ENCODE results near the gene PRSS22. TPM values are rescaled to one million over a fixed set of nuclear protein-coding genes. Genes with fewer than 3 reads are reported as not detected.

The PRSS22 gene
- total RNA-seq, 1 donor from 2014 or later, result not detected

DNA sequence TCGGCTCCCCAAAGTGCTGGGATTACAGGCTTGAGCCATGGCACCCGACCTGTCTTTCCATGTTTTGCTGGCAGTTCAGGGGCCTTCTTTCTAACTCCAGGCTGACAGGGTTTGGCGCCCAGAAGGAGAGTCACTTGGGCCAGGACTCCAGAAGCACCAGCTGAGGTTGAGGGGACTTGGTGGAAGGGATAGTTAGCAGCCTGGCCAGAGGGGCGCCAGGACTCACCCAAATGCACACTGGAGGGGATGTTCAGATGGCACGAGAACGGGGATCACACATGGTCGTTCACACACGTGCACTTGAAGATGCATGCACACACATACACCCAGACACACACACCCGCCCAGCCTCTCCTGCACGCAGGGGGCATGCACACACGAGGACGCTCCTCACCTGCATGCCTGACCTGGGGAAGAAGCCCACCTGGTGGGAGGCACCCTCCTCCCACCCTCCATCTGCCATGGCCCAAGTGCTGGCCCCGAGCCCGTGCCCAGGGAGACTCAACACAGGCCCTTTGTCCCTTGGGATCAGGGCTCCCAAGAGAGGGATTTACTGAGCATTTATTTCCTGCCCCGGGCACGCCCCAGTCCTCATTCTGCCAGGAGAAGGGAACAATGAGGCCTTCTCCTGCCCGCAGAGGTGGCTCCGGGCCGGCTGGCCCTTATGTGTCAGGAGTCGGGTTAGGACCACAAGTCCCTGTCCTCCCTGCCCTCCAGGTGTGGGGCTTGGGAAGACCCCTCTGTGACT, 43.2 kb downstream of the PRSS22 start:
- no peak for DNase-seq (ENCODE audit: extremely low spot score, unreplicated experiment)
- H3K4me1 Mint-ChIP-seq (ENCODE audit: unreplicated experiment), result no peaks in the 10 kb centered on the region
- H3K9me3 Mint-ChIP-seq (ENCODE audit: unreplicated experiment), result no peaks in the 10 kb centered on the region
- no peaks in the 10 kb centered on the region for H3K36me3 Mint-ChIP-seq (ENCODE audit: unreplicated experiment)
- H3K27me3 Mint-ChIP-seq (ENCODE audit: unreplicated experiment), result peaks cover 23% of the 10 kb centered on the region
- TF ChIP-seq, protein P1, sequence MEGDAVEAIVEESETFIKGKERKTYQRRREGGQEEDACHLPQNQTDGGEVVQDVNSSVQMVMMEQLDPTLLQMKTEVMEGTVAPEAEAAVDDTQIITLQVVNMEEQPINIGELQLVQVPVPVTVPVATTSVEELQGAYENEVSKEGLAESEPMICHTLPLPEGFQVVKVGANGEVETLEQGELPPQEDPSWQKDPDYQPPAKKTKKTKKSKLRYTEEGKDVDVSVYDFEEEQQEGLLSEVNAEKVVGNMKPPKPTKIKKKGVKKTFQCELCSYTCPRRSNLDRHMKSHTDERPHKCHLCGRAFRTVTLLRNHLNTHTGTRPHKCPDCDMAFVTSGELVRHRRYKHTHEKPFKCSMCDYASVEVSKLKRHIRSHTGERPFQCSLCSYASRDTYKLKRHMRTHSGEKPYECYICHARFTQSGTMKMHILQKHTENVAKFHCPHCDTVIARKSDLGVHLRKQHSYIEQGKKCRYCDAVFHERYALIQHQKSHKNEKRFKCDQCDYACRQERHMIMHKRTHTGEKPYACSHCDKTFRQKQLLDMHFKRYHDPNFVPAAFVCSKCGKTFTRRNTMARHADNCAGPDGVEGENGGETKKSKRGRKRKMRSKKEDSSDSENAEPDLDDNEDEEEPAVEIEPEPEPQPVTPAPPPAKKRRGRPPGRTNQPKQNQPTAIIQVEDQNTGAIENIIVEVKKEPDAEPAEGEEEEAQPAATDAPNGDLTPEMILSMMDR (IDR thresholded peaks at IDR 0.05), result no peak
- no peak overlapping the region for H3K4me3 Mint-ChIP-seq (ENCODE audit: unreplicated experiment)
- no peak overlapping the region for H3K27ac Mint-ChIP-seq (ENCODE audit: unreplicated experiment)

DNA sequence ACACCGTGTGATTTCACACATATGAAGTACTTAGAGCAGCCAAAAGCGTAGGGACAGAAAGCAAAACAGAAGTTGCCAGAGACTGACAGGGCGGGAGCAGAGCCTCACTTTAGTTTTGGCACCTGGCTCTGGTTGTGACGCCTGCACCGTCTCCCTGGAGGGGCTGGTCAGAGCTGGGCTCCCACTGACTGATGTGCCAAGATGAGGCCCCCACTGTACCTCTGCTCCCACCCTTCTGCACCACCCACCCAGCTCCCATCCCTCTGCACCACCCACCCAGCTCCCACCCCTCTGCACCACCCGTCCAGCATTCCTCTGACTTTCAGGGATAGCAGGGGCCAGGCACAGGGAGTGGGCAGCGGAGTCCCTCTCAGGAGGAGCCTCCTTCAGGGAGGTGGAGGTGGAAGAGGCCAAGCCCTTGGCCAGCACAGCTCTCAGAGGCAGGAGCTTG, 44.2 kb downstream of the PRSS22 start:
- TF ChIP-seq, protein P1 (IDR thresholded peaks at IDR 0.05), result no peak
- Mint-ChIP-seq H3K36me3 (ENCODE audit: unreplicated experiment) (no peaks in the 10 kb centered on the region), H3K27ac (ENCODE audit: unreplicated experiment) (no peak overlapping the region), H3K4me1 (ENCODE audit: unreplicated experiment) (no peaks in the 10 kb centered on the region), H3K27me3 (ENCODE audit: unreplicated experiment) (peaks cover 31% of the 10 kb centered on the region), H3K9me3 (ENCODE audit: unreplicated experiment) (no peaks in the 10 kb centered on the region), H3K4me3 (ENCODE audit: unreplicated experiment) (no peak overlapping the region)
- DNase-seq (ENCODE audit: extremely low spot score, unreplicated experiment), result no peak

DNA sequence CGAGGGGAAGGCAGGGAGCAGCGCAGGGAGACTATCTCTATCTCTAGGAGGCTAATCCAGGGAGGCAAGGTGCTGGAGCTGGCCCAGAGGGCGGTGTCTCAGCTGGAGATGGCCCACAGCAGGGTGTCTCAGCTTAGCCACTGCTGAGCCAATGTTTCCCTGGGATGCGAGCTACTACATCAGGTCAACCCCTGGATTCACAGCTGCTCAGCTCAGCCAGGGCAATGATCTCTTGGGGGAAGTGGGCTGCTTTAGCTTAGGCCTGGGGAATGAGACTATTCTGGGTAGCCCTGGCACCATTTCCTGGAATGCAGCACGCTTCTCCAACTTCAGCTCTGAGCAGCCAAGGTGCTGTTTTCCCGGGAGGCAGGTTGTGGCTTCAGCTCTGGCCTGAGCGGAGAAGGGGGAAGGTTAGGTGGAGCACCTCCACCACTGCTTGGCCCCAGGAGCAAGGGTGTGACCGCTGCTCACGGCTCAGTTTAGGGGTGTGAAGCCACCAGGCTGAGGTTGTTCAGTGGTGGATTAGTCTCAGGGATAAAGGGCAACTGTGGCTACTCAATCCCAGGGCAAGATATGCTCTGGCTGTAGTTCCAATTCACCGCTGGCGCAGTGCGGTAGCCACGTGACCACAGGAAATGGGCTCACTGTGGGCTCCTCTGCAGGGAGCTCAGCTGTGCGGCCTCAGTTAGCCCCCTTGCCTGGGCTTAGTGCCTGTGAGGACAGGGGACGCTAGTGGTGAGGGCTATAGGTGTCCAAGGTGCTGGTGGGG, 46.1 kb downstream of the PRSS22 start:
- TF ChIP-seq, protein P1 (IDR thresholded peaks at IDR 0.05), result no peak
- no peak overlapping the region for H3K27ac Mint-ChIP-seq (ENCODE audit: unreplicated experiment)
- H3K36me3 Mint-ChIP-seq (ENCODE audit: unreplicated experiment), result no peaks in the 10 kb centered on the region
- no peak overlapping the region for H3K4me3 Mint-ChIP-seq (ENCODE audit: unreplicated experiment)
- H3K9me3 Mint-ChIP-seq (ENCODE audit: unreplicated experiment), result no peaks in the 10 kb centered on the region
- no peak for DNase-seq (ENCODE audit: extremely low spot score, unreplicated experiment)
- H3K27me3 Mint-ChIP-seq (ENCODE audit: unreplicated experiment), result peaks cover 36% of the 10 kb centered on the region
- H3K4me1 Mint-ChIP-seq (ENCODE audit: unreplicated experiment), result no peaks in the 10 kb centered on the region

DNA sequence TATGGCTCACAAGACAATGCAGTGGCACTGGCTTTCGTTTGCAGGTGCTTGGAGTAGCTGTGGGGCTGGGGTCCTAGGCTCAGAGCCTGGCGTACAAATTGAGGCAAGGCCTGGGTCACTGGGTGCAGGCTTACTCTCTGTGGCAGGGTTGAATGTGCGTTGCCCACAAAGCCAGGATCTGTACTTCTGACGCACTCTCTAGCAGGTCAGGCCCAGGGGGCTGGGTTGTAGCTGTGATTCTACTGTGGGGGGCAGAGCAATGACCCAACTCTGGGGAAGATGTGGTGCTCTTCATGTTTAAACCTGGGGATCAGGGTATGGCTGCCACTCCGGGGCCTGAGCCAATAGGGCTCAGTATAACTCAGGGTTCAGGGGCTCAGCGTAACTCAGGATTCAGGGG, 47.3 kb downstream of the PRSS22 start:
- H3K27ac Mint-ChIP-seq (ENCODE audit: unreplicated experiment), result no peak overlapping the region
- no peaks in the 10 kb centered on the region for H3K4me1 Mint-ChIP-seq (ENCODE audit: unreplicated experiment)
- DNase-seq (ENCODE audit: extremely low spot score, unreplicated experiment), result no peak
- no peak overlapping the region for H3K4me3 Mint-ChIP-seq (ENCODE audit: unreplicated experiment)
- no peaks in the 10 kb centered on the region for H3K36me3 Mint-ChIP-seq (ENCODE audit: unreplicated experiment)
- peaks cover 33% of the 10 kb centered on the region for H3K27me3 Mint-ChIP-seq (ENCODE audit: unreplicated experiment)
- TF ChIP-seq, protein P1 (IDR thresholded peaks at IDR 0.05), result no peak
- H3K9me3 Mint-ChIP-seq (ENCODE audit: unreplicated experiment), result no peaks in the 10 kb centered on the region

DNA sequence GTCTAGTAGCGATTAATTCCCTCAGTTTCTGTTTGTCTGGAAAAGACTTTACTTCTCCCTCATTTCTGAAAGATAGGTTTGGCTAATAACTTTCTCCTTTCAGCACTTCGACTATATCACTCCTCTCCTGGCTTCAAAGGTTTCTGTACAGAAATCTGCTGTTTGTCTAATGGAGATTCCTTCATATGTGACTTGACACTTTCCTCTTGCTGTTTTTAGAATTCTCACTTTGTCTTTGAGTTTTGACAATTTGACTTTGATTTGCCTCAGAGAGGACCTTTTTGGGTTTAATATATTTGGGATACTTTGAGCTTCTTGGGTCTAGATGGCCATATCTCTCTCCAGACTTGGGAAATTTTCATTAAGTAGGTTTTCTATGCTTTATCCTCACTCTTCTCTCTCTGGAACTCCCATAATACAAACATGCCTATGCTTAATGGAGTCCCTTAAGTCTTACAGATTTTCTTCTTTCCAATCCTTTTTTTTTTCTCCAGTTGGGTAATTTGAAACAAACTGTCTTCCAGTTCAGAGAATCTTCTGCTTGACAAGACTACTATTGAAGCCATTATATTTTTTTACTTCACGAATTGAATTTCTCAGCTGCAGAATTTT, 48.7 kb downstream of the PRSS22 start:
- no peak overlapping the region for H3K27ac Mint-ChIP-seq (ENCODE audit: unreplicated experiment)
- H3K9me3 Mint-ChIP-seq (ENCODE audit: unreplicated experiment), result no peaks in the 10 kb centered on the region
- H3K36me3 Mint-ChIP-seq (ENCODE audit: unreplicated experiment), result no peaks in the 10 kb centered on the region
- H3K4me3 Mint-ChIP-seq (ENCODE audit: unreplicated experiment), result no peak overlapping the region
- peaks cover 26% of the 10 kb centered on the region for H3K27me3 Mint-ChIP-seq (ENCODE audit: unreplicated experiment)
- H3K4me1 Mint-ChIP-seq (ENCODE audit: unreplicated experiment), result no peaks in the 10 kb centered on the region
- TF ChIP-seq, protein P1 (IDR thresholded peaks at IDR 0.05), result no peak
- DNase-seq (ENCODE audit: extremely low spot score, unreplicated experiment), result no peak

All from osteocyte (in vitro differentiated cells).